H1 (cell line): ENCODE measurements around the gene ZBTB46. TPM values are rescaled to one million over a fixed set of nuclear protein-coding genes. Genes with fewer than 3 reads are reported as not detected.
A peak's percentile ranks its signal among the peaks of the same experiment; 100 is the strongest.

Source experiments
- ASH2L ChIP-seq: fragments of 200-600, 300-600 bp; sonication (generic); IDR thresholded peaks from one replicate; pipeline ENCODE4 v1.7.1; 2017; ENCODE audit warnings: low read length
- BACH1 ChIP-seq: IDR thresholded peaks from 2 replicates; pipeline ENCODE4 v1.6.1; 2012; ENCODE audit warnings: low read length, improper control_type of control experiment
- CTBP2 ChIP-seq: IDR thresholded peaks from 2 replicates; pipeline ENCODE4 v1.7.0; 2011; ENCODE audit warnings: borderline replicate concordance, mild to moderate bottlenecking, moderate library complexity, mixed read lengths, low read length; ENCODE audit not compliant: insufficient read depth, insufficient read length
- CTCF ChIP-seq, 3 experiments: IDR thresholded peaks; 1 replicate in 2 of 3; 2 replicates in 1 of 3; pipeline versions ENCODE4 v1.5.1 to v1.6.1; 2011; ENCODE audit warnings: low read length in 3 of 3, mild to moderate bottlenecking in 3 of 3, inconsistent platforms in 2 of 3, low read depth in 1 of 3, moderate library complexity in 1 of 3; ENCODE audit not compliant: insufficient read depth in 1 of 3; ENCODE audit errors: control extremely low read depth in 1 of 3
- HDAC2 ChIP-seq, 2 experiments: fragments of 300-600 bp in 1 of 2; sonication (generic) in 1 of 2; IDR thresholded peaks; 2 replicates each; pipeline ENCODE4 v1.6.1; 2011 to 2012; ENCODE audit warnings: low read depth in 2 of 2, low read length in 2 of 2, mild to moderate bottlenecking in 2 of 2, moderate library complexity in 2 of 2, borderline replicate concordance in 1 of 2, inconsistent platforms in 1 of 2
- KDM5A ChIP-seq: fragments of 200-600 bp; IDR thresholded peaks from 2 replicates; pipeline ENCODE4 v1.7.1; 2012; ENCODE audit warnings: mild to moderate bottlenecking, low read length, inconsistent platforms, mixed read lengths
- POU5F1 ChIP-seq: IDR thresholded peaks from 2 replicates; pipeline ENCODE4 v1.6.1; 2011; ENCODE audit warnings: low read depth, mild to moderate bottlenecking, low read length, moderate library complexity
- RBBP5 ChIP-seq: IDR thresholded peaks from 2 replicates; pipeline ENCODE4 v1.7.1; 2012; ENCODE audit warnings: low read depth, mild to moderate bottlenecking, inconsistent platforms, low read length, moderate library complexity, borderline replicate concordance
- SP2 ChIP-seq: IDR thresholded peaks from 2 replicates; pipeline ENCODE4 v1.6.1; 2012; ENCODE audit warnings: mild to moderate bottlenecking, low read length, inconsistent platforms
- polyA plus RNA-seq, 7 experiments: library from polyadenylated mRNA; depleted of rRNA in 3 of 7; stranded (reverse) in 5 of 7; unstranded in 2 of 7; fragments of >200 nt in 5 of 7; fragments of 200-250 nt in 2 of 7; gene quantifications; 1 replicate in 5 of 7; 2 replicates in 1 of 7; 4 replicates in 1 of 7; pipeline versions ENCODE4 v1.2.1 to v1.2.3, GENCODE V29; 2011 to 2013; ENCODE audit warnings: missing spikeins in 2 of 7, mixed read lengths in 2 of 7
- total RNA-seq: library from RNA; stranded (reverse); fragmentation: NEBNext Ultra II Directional; extraction: Animal tissue kit (Norgen Biotek cat#: 25700); gene quantifications from 2 replicates; pipeline ENCODE4 v1.2.1, GENCODE V29; 2021

Gene ZBTB46
- total and polyA plus RNA-seq, 2 of the 8 experiments (the other 6 are each of a cell fraction or from before 2014, with no cell fraction given), result 6.4 to 22.4 TPM

DNA sequence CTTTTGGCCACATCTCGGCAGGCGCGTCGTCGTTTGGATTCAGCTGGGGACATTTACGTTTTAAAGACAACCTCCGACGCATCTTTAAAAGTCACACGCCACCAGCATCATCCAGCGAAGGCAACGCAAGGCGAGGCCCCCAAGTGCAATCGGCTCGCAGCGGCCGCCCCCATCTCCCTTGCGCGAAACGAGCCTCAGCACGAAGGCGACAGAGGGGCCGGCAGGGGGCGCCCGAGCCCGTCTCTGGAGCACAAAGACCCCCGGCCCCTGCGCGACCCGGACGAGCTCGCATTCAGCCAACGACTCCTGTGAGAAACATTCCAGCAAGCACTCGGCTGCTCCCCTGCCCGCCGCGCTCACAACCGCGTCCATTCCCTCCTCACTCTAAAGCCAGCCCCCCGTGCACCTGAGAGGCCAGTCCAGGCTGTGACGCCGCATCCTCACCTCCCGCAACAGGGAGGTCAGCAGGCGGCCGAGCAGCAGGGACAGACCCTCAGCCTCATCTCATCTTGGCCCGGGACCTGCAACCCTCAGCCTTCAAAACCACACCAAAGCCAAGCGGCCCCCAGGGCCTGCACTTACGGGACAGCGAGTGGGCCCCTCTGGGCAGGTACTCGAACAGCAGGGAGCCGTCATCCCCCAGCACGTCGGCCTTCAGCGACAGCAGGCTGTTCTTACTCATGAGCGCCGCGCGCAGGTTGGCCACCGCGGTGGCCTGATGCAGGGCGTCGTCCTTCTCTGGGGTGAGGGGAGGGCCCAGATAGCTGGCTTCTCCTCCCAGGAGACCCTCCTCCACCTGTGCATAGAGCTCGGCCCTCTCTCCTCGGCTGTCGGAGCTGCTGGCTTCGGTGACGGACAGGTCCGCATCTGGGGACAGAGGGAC is 55.7 kb downstream of the ZBTB46 start (continued):
- TF ChIP-seq ASH2L (peak; percentile 88), RBBP5 (0 out of 2 replicates have a peak, but pooled peaks have one; percentile 52), HDAC2 (IDR thresholded peaks at IDR 0.05; ENCODE audit: borderline replicate concordance in 1 of 2, low read depth in 2 of 2, low read length in 2 of 2) (0 out of 4 replicates have a peak, but pooled peaks of 1 of the 2 experiments have one; percentile 18), CTBP2 (peak; percentile 72), CTCF (IDR thresholded peaks at IDR 0.05; ENCODE audit: control extremely low read depth in 1 of 3, insufficient read depth in 1 of 3, low read depth in 1 of 3, low read length in 3 of 3) (peak; percentile 72 to 81 (median 76)), BACH1 (peak; percentile 76), SP2 (no peak), POU5F1 (no peak), KDM5A (no peak)
